HG03575 (cell line): ENCODE data around the gene LIPA.
"Not testable (repeated sequence)": the region's sequence is repeated elsewhere in the genome, so short reads cannot be mapped to it uniquely, and the experiment has no call there.

Source experiments
- ATAC-seq: cut with Tn5 transposase; IDR thresholded peaks from one replicate; pipeline ENCODE4 v1.9.1; 2021; ENCODE audit not compliant: unreplicated experiment, insufficient number of reproducible peaks, low FRiP score; ENCODE audit errors: extremely low read depth

LIPA gene

GRCh38 chr10:89274928-89275327, 23.4 kb upstream of the LIPA start:
- no peak for ATAC-seq

- ATAC-seq: no peak
Observed at GRCh38 chr10:89273680-89274079, 22.1 kb upstream of the LIPA start.

GRCh38 chr10:89271532-89271931, 20.0 kb upstream of the LIPA start:
- ATAC-seq: no peak

- no peak for ATAC-seq
Observed at GRCh38 chr10:89270153-89270483, 18.5 kb upstream of the LIPA start.

- no peak for ATAC-seq
Observed at GRCh38 chr10:89269433-89270152, 18.0 kb upstream of the LIPA start.

- no peak for ATAC-seq
Observed at GRCh38 chr10:89266721-89267453, 15.3 kb upstream of the LIPA start.

GRCh38 chr10:89263531-89263930, 12.0 kb upstream of the LIPA start:
- ATAC-seq: no peak

- no peak for ATAC-seq
Observed at GRCh38 chr10:89263091-89263490, 11.5 kb upstream of the LIPA start.

- ATAC-seq: no peak
Observed at GRCh38 chr10:89262086-89263051, 10.8 kb upstream of the LIPA start.

GRCh38 chr10:89258881-89259280, 7.3 kb upstream of the LIPA start:
- no peak for ATAC-seq

GRCh38 chr10:89257581-89257980, 6.0 kb upstream of the LIPA start:
- ATAC-seq: no peak

- no peak for ATAC-seq
Observed at GRCh38 chr10:89256962-89257361, 5.4 kb upstream of the LIPA start.

- ATAC-seq: no peak
Observed at GRCh38 chr10:89256340-89256739, 4.8 kb upstream of the LIPA start.

- no peak for ATAC-seq
Observed at GRCh38 chr10:89255793-89256192, 4.2 kb upstream of the LIPA start.

GRCh38 chr10:89255091-89255579, 3.6 kb upstream of the LIPA start:
- not testable (repeated sequence) for ATAC-seq

- no peak for ATAC-seq
Observed at GRCh38 chr10:89252225-89252585, 630 bp upstream of the LIPA start.

GRCh38 chr10:89250865-89251408, 638 bp downstream of the LIPA start:
- ATAC-seq: no peak

- no peak for ATAC-seq
Observed at GRCh38 chr10:89248990-89249389, 2.6 kb downstream of the LIPA start.

GRCh38 chr10:89247623-89248022, 4.0 kb downstream of the LIPA start:
- ATAC-seq: not testable (repeated sequence)
